ELF-1 (cell line): Measurements from ENCODE around the gene ABHD17C.
A peak's percentile ranks its signal among the peaks of the same experiment; 100 is the strongest.

Experiments used
- DNase-seq: peaks from one replicate; pipeline ENCODE4 v3.0.0-alpha.2; 2016; ENCODE audit warnings: low read depth, low spot score

The ABHD17C gene

DNA sequence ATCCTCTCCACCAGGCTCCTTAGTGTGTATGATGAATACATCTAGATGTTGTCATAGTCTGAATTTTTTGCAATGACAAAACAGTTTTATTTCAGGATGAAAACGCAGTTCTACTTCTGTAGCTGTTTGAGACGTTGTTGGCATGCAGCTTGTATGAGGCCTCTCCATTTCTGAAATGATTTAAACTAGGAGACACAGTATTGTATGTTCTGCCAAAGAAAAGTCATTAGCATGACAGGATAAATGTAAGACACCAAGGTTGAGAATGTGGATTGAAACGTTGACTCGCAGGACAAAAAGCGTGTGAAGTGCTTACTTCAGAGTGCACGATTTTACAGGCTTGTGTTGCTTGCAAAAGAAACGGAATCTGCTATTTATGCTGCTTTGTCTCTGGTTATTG, 35.3 kb downstream of the ABHD17C start:
- no peak for DNase-seq

GRCh38 chr15:80730926-80731325, 35.8 kb downstream of the ABHD17C start:
- no peak for DNase-seq

DNA sequence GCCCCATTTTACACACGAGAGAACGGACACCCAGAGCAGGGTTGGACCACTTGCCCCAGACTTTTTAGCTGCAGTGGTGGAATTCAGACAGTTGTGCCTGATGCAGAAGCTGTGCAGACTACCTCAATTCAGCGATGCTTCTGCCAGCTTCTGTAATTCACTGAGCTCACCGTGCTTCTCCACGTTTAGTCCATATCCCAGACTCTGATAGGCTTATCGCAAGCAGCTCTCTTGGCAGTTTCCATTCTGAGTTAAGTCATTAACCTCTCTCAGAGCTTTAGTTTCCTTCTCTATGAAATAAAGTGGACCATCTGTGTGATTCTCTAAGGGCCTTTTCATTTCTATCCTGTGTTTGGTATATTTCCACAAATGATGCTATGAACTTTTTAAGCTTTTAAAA, 37.1 kb downstream of the ABHD17C start:
- no peak for DNase-seq

- DNase-seq, result no peak
Measured at GRCh38 chr15:80732818-80733217, 37.7 kb downstream of the ABHD17C start.

DNA sequence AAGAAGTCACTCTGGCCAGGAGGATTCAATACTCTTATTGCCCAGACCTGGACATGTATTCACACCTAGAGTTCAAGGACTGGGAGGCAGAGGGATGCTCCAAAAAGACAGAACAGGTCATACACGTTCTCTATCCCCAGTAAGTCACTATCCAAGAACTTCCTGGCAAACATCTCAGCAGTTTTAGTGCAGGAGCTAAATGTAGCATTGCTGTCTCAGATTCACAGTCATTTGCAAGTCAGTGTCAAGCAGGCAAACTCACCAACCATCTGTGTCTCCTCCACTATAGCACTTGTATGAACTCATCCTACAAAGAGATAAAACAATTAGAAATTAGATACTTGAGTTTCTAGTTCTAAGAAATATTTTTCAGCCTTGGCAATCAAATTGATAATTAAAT, 38.4 kb downstream of the ABHD17C start:
- no peak for DNase-seq

DNA sequence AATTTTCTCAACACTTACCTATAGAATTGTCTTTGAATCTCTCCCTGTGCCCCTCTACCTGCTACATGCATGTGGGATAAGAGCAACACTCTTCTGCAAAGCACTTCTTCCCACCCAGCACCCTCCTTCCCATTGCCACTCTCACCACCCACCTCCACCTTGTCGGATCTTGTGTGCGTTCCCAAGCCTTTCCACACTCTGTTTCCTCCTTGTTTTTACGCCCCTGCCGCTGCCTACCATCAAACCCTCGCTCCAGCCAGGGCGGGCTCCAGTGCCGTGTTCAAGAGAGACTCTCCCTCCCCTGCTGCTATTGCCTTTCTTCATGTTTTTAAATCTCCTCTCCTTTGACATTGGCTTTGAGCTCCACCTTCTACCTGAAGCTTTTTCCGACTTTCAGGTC, 40.2 kb downstream of the ABHD17C start:
- no peak for DNase-seq

- no peak for DNase-seq
Measured at GRCh38 chr15:80736560-80736959, 41.5 kb downstream of the ABHD17C start.

DNA sequence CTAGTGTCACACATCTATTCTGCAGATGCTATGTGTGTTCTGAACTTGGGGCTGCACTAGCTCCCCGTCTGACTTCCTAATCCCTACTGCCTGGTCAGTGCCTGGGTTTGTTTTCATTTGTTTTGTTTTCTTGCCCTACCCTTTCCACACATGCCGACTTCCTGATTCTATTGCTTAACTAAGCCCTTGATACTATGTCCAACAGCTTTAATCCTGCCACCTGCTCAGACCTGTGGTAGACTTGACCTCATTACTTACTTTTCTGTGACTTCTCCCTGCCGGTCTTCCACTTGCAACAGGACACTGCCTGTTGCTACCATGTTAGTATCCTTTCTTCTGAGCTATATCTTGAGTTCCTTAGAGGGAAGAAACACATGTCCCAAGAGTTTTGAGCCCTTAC, 44.8 kb downstream of the ABHD17C start:
- no peak for DNase-seq

DNA sequence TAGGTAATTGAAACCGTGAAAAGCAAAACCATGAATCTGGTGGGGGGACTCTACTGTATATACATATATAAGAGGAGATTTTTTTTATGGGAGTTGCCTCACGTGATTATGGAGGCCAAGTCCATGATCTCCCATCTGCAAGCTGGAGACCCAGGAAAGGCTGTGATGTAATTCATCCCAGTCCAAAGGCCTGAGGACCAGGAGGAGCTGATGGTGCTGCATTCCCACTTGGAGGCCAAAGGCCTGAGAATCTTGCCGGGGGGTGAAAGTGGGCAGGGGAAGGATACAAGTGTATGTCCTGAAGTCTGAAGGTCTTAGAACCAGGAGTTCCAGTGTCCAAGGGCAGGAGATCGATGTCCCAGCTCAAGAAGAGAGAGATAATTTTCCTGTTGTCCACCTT, 47.0 kb downstream of the ABHD17C start:
- DNase-seq, result no peak

DNA sequence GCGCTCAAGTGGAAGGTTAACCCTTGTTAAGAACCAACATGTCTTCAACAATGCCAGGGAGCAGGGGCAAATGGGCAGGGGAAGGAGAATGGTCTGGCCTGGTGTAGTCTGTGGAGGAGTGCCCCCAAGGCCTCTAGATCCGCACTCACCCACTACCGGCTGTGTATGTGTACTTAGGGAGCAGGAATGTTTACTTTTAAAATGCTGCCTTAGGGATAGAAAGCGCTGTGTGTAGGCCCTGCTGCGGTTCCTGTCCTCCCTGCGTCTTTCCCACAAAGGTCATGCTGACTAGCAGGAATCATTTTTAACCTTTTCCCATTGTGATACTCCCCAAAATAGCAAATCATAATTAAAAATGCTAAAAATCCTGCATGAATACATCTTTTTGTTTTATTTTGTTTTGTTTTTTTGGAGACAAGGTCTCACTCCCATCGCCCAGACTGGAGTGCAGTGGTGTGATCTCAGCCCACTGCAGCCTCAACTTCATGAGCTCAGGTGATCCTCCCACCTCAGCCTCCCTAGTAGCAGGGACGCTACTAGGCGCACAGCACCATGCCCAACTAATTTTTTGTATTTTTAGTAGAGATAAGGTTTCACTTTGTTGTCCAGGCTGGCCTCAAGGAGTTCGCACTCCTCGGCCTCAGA, 48.2 kb downstream of the ABHD17C start:
- peak; percentile 18 for DNase-seq

GRCh38 chr15:80744415-80744814, 49.3 kb downstream of the ABHD17C start:
- DNase-seq, result no peak

DNA sequence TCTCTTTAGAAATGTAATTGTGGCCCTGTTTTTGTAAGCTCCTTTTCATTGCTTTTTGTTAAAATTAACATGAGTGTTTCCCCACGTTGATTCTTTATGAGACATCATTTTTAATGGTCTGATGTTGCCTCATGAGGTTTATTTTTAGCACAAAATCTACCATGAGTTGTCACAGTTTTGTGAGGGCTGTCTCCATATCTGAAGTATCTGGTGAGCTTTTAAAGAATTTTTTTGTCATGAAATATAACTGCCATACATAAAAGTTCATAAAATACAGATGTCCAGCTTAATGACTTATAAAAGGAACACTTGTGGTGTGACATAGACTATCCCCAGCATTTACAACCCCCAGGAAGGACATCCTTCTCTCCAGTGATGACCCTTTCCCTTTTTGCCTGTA, 49.7 kb downstream of the ABHD17C start:
- no peak for DNase-seq

DNA sequence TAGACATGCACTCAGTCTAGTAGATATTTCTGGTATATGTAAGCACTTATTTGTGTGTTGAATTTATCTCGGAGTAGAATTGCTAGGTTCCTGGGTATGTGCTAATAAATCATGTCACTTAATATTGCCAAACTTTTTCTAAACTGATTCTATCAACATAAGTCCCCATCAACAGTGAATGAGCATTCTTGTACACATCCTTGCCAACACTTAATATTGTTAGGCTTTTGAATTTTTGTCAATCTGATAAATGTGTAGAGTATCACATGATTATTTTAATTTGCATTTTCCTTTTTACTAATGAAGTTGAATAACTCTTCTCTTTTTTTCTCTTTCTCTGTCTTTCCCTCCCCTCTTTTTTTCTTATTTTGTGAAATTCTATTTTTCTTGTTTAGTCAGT, 50.8 kb downstream of the ABHD17C start:
- DNase-seq, result no peak

GRCh38 chr15:80747317-80748053, 52.4 kb downstream of the ABHD17C start:
- DNase-seq, result peak; percentile 36

GRCh38 chr15:80749589-80749988, 54.5 kb downstream of the ABHD17C start:
- DNase-seq, result no peak

DNA sequence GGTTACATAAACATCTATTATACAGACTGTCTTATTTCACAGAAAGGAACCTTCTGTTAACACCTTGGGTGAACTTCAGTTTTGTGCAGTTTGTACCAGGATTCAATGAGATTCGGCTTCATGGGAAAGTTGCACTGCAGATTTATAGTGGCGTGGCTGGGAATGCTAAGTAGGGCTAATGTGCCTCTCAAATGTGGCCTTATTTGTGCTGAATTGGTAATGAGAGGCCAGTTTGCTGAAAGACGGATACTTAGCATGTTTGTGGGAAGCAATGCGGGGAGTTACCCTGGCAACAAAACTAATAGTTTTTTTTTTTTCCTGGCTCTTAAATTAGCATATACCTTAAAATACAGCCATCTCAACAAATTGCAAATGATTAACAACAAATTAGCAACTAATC, 55.5 kb downstream of the ABHD17C start:
- no peak for DNase-seq

DNA sequence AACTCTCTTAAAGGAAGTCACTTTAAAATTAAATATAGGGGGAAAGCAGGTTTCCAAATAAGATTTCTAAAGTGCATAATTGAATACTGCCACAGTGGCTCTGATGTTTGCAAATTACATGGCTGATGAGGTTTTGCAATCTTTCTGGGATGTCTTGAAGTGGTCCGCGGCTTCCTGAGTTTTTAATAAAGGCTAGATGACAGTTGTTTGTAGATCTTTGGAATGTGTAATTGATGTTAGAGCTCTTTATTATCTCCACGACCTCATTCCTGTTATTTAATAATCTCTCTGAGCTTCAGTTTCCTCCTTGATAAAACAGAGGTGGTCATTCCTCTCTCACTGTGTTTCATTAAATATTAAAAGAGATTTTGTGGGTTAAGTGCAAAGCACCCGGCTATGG, 57.1 kb downstream of the ABHD17C start:
- no peak for DNase-seq

DNA sequence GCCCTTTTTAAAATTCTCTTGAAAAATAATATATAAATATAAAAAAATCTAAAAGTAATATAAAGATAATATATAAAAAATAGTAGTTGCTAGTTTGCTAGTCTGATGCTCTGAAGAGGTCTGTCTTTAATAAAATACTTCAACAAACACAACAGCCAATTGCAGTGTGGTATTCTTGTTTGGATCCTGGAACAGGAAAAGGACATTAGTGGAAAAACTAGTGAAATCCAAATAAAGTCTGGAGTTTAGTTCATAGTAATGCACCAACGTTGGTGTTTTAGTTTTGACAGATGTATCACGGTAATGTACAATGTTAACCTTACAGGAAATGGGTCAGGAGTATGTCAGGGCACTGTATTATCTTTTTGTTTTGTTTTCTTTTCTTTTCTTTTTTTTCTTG, 58.1 kb downstream of the ABHD17C start:
- DNase-seq, result no peak

DNA sequence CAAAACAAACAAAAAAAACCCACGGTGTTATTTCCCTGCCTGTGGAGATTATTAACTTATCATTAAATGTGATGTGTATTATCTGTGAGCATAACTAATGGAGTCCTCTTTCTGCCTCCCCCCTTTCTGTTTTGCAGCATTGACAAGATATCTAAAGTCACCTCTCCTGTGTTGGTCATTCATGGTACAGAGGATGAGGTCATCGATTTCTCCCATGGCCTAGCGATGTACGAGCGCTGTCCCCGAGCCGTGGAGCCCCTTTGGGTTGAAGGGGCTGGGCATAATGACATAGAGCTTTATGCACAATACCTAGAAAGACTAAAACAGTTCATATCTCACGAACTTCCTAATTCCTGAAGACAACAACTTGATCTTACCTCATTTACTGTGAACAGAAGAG, 58.9 kb downstream of the ABHD17C start:
- DNase-seq, result no peak

- no peak for DNase-seq
Measured at GRCh38 chr15:80755885-80756284, 60.8 kb downstream of the ABHD17C start.

- DNase-seq, result no peak
Measured at GRCh38 chr15:80758130-80758745, 63.1 kb downstream of the ABHD17C start.

DNA sequence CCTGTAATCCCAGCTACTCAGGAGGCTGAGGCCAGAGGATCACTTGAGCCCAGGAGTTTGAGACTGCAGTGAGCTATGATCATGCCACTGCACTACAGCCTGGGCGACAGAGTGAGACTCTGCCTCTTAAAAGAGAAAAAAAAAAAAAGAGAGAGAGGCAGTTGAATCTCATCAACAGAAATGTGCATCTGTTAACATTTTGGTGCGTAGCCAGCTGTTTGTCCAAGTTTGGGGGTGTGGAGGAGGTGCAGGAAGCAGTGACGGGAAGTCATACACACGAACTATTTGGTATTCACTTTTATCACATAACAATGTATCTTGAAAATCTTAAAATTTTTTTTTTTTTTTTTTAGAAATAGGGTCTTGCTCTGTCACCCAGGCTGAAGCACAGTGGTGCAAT, 65.8 kb downstream of the ABHD17C start:
- no peak for DNase-seq

- DNase-seq, result no peak
Measured at GRCh38 chr15:80761754-80762153, 66.6 kb downstream of the ABHD17C start.
